ELR (cell line): ENCODE measurements around the gene MMP24.

Experiments
- DNase-seq: peaks from one replicate; pipeline ENCODE4 v3.0.0-alpha.2; 2015; ENCODE audit warnings: low read depth

Gene MMP24

DNA sequence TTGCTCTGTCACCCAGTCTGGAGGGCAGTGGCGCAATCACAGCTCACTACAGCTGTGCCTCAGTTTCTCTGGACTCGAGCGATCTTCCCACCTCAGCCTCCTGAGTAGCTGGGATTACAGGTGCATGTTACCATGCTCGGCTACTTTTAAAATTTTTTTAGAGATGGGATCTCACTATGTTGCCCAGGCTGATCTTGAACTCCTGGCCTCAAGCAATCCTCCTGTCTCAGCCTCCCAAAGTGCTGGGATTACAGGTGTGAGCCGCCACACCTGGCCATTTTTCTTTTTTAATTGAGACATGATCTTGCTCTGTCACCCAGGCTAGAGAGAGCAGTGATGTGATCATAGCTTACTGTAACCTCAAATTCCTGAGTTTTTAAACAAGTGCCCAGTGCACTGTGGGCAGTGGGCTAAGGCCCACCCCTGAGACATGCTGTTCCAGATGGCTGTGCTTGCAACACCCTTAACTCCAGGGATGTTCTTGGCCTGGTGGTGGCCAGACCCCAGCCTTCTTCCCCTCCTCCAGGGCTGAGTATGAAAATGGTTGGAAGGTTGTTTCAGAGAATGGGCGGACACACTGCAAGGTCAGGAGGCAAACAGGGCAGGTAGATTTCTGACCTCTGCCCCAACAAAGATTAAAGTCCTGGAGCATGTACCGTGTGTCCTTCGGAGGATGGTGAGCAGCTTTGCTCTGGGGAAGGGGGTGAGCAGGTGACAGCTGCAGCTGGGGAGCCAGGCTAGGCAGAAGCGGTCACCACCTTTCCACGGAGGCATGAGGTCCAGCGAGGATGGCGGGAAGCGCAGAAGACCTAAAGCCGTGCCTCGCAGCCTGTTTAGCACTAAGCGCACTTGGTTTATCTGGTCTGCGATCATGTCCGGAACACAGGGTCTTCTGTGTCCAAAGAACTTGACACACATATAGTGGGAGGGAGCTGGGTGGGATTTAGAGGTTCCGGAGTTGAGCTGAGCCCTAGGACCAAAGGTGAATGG is 67.1 kb downstream of the MMP24 start:
- DNase-seq, result no peak

DNA sequence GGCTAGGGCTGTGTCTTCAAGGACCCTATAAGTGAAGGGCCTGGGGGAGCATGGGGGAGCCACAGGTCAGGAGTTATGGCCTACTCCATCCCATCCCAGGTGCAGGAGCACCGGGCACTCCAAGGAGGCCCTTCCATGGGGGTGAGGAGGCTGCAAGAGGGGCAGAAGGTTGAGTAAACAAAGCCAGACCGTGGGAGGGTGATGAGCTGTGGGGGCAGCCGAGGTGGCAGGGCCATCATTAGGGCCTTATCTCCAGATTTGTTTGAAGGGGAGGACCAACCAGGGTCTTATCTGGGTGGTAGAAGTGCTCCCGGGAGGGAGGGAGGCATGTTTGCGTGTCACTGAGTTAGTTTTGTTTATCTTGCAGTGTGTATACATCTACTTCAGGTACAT is 67.8 kb downstream of the MMP24 start:
- DNase-seq, result no peak

DNA sequence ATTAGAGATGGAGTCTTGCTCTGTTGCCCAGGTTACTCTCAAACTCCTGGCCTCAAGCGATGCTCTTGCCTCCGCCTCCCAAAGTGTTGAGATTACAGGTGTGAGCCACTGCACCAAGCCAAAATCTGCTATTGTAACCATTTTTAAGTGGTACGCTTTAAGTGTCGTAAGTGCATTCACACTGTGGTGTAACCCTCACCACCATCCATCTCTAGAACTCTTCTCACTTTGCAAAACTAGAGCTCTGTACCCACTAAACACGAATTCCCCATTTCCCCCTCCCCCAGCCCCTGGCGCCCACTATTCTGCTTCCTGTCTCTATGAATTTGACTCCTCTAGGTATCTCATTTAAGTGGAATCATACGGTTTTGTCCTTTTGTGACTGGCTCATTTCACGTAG is 68.6 kb downstream of the MMP24 start:
- no peak for DNase-seq

DNA sequence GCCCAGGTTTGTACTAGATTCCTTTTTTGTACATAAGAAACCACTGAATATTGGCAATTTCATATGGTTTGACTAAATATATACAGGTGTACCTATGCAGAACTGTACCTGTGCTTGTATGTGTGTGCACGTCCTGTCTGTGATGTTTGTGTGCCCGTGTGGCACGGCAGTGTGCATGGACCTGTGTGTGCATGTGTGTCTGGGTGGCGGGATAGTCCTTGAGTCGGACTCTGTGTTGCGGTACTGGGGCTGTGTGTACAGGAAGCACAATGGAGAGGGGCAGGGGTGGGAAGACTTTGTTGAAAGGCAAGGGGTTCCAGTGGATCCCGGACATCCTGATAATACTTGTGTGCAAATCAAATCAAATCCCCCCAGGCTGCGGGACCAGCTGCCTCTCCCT is 69.2 kb downstream of the MMP24 start:
- DNase-seq, result no peak

DNA sequence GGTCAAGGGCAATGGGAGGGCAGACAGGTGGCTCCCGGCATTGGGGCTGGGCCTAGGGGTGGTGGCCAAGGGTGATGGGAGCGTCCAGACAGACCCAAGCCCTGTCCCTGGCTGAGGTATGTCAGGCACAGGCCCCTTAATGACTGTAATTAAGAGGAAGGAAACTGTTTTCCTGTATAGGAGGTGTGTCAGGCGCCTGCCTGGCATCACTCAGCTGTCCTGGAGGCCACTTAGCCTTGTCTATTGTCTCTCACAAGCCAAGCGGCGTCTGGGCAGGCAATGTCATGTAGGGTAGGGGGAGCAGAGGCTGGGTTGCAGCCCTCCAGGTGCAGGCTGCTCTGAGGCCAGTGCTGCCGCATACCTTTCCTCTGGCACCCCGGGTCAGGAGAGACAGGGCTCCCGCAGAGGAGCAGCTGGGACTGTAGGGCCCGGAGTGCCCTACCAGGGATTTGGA is 69.6 kb downstream of the MMP24 start:
- no peak for DNase-seq

DNA sequence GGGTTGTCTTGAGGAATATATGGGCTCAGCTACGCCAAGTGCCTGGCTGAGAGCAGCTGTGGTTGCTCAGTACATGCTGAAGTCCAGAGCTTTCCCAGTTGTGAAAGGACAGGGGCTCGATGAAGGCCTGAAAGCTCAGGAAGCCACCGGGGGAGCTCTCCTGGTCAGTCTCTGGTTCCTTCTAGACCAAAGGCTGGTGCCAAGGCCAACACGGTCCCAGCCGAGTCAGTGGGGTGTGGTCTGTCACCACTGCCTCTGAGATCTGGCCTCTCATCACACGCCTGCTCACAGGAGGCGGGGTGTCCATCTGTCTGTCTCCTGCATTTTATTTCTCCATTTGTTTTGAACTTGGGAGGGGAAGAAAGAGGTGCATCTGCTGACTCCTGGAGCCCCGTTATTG is 70.7 kb downstream of the MMP24 start:
- DNase-seq, result peak; percentile 66

DNA sequence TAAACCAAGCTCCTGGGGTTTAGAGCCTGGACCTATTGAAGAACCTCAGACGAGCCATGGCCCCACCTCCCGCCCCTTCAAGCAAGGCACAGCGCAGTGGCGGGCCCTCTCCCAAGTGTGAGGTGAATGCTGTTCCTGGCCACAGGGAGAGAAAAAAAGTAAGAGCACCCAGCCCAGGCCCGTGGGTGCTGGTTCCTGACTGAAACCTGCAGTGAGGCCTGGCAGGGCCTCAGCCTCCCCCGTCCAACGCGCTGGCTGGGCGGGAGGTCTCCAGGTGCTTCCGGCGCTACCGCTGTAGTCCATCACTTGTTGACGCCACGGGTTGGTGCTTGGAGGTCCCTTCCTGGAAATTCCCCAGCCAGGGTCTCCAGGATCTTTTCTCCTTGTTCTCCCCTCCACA is 71.2 kb downstream of the MMP24 start:
- DNase-seq, result no peak

DNA sequence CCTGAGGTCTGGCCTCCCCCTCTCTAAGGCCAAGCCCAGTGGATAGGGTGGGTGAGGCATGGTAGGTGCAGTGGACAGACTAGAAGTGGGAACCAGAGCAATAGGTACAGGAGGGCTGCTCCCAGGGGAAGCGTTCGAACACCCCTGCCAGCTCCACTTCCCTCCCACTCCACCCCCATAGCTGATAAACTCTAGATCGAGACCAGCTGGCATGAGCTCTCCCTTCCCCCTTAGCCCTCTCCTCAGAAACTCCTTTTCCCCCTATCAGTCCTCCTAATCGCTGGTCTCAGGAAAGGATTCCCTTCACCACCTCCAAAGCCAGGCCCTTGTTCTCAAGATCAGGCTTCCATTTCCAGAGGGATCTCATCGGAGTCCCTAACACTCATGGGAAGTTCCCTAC is 71.8 kb downstream of the MMP24 start:
- DNase-seq, result no peak

DNA sequence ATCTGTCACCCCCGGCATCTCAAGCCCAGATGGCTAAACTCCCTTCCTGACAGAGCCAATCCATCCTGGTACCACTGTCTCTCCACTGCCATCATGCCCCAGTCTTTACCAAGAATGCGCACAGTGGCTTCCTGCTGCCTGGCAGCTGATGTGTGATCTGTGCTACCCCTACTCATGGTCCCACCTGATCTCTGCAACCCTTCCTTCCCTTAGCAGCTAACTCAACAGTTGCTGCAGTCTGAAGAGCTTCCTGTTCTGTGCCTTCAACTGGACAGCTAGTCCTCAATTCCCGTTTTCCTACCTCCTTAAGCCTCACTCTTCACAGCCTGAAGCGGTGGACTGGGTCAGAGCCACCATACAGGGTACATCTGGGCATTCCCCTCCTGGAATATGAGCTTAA is 73.3 kb downstream of the MMP24 start:
- no peak for DNase-seq

DNA sequence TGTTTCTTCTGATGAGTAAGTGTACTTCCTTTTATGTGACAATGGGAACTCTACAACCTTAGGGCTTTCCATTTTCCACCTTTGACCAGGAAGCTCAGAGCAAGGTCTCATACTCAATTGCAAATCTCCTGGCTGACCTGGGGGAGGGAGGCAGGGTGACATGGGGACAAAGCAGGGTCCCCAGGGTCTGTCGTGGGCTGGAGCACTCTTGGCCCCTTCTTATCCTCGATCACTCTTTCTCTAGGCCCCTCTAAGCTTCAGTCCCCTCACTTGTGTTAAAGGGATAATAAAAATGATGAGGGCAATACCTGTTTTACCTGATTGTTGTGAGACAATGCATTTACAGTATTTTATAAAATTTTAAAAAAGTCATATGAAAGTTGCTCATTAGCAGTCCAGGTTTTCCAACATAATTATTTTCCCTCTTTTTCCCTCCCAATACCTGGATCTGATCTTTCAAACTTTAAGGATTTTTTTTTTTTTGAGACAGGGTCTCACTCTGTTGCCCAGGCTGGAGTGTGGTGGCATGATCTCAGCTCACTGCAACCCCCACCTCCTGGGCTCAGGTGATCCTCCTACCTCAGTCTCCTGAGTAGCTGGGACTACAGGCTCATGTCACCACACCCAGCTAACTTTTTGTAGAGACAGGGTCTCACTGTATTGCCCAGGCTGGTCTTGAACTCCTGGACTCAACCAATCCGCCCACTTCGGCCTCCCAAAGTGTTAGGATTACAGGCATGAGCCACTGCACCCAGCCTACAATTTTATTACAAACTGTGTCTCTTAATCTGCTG is 74.2 kb downstream of the MMP24 start:
- no peak for DNase-seq

DNA sequence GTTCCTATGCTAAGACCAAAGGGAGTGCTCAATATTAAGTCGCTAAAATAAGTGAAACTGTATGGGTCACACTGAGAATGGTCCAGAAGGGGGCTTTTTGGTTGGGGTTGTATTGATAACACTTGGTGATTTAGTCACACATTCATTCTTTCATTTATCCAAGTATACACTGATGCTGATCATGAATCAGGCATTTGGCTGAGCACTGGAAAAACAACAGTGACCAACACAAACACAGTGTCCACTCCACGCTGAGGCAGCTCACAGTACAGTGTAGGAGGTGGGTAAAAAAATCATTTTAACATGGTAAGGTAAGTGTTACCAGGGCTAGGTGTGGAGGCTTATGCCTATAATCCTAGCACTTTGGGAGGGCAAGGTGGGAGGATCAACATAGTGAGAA is 74.9 kb downstream of the MMP24 start:
- no peak for DNase-seq

DNA sequence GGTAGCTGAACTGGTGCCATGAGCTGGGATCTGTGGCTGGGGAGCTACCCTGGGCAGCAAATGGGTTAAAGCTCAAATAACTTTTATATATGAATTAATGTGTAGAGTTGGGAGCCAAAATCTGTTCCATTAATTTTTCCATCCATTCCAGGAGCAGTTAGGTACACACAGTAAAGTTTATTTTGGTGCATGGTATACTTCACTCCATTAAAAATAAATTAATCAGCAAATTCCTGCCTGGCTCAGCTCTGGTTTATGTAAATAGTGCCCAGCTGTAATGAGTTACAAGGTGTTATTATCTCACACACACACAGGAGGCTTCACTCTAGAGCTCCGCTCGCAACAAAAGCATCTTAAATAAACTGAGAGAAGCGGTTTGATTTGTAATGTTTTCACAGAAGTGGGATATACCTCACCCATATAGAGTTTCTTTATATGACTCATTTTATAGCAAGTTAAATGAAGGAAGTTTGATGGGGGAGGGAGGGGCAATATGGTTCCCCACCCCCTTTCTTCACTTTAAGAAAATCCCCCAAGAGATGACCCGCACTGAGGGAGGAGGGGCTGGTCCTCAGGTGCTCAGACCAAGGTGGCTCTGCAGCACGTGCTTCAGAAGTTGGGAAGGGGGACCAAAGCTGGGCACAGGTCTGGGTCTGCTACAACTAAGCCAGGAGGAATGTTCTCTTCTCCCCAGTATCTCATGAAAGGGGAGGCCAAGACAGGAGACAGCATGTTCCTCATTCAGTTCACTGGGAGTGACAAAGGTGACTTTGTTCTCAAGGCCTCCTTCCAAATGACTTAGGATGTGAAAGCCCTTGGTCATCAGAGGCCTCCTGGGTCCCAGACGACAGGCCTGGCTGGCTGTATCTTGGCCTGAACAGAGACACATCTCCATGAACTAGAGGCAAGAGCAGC is 76.2 kb downstream of the MMP24 start:
- DNase-seq, result peak; percentile 78

DNA sequence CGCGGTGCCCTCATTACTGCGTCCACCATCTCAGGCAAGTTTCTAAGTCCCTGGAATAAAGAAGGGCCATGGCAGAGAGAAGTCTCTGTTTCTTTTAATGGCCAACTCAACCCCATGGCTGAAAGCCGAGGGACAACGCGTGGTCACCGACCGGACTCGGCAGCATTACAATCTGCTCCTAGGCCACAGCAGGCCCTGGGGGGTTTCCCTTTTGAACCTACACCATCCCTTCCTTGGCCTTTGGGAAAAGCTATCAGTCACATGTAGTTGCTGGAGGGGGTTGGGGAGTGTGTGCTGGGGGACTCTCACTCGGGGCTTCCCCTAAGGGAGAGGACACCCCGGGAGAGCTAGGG is 76.9 kb downstream of the MMP24 start:
- DNase-seq, result no peak

DNA sequence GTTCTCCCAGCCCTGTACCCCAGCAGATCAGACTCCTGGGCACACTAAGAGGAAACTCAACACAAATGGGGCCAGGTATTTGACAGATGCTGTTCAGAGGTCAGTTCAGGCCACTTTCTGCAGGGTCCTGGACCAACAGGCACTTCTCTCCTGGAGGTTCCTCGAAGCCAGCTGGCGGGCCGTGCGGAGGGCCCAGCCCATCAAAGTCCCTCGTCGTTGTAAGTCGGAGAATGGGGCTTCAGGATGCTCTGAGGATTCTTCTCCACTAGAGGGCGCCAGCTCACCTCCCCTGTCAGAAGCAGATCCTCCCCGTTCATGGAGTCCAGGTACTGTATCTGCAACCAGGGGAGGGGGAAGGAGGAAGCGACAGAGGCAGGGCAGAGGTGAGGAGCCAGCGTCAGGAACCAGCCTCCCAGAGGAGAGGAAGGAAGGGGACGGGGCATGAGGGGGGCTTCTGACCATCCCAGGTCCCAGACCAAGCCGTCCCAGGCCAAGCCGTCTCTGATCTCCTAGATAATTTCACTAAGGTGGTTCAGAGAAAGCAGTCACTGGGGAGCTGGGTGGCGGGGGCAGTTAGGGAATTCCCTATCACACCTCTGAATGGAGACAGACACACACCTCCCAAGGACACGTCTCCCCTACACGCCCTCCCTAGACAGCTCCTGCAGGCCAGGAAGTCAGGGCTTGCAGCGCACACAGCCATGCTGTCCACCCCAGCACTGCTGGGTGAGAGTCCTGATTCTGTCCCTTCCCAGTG is 77.4 kb downstream of the MMP24 start:
- peak; percentile 97 for DNase-seq

DNA sequence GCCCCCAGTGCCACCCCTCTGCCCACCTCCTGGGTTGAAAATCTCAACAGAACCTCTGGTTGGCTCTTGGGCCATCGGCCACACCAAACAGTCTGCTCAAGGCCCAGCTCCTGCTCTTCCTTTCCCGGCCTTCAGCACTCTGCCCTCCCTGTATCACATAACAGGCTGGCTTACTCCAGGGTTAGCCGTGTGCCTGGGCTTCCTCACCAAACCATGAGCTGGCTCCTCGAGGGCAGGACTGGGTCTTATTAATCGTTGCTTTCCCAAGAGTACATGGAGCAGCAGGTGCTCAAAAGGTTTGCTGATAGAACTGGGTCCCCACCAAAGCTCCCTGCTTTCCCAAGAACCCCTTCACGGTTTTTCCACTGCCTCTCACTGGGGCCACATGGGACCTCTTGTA is 78.5 kb downstream of the MMP24 start:
- DNase-seq, result peak; percentile 44

DNA sequence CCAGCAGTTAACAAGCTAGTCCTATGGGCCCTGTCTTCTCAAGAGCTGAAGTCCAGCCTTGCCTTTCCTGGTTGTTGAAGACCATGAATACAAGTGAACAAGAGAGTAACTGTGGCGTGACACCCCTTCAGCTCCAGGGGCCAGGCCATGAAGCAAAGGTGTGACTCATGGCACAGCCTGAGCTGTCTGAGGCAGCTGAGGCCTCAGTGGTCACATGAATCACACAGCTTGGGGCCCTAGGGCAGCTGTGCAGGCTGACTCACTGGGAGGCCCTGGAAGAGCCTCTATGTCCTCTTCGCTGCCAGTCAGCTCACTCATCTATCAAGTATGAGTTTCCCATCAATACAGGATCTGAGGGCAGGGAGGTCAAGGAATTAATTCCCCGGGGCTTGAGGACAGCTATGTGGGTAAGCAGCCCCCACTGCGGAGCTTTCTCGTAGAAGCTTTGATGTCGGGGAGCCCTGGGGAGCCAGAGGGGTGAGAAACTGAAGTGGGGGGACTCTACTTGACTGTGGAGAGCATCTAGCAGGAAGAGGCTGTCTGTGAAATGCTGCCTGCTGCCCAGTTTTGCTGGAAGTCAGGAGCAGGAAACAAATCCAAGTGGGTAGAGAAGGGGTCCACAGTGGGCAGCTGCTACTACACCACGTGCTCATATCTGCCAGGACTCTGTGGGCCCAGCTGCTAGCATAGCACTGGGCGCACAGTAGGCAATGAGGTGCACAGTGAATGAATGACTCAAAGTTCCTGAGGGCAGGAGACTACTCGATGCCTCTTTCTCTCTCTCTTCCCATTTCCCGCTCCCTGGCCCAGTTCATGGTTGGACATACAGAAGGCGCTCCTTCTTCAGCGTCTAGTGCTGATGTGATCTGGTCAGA is 79.4 kb downstream of the MMP24 start:
- peak; percentile 100 for DNase-seq

DNA sequence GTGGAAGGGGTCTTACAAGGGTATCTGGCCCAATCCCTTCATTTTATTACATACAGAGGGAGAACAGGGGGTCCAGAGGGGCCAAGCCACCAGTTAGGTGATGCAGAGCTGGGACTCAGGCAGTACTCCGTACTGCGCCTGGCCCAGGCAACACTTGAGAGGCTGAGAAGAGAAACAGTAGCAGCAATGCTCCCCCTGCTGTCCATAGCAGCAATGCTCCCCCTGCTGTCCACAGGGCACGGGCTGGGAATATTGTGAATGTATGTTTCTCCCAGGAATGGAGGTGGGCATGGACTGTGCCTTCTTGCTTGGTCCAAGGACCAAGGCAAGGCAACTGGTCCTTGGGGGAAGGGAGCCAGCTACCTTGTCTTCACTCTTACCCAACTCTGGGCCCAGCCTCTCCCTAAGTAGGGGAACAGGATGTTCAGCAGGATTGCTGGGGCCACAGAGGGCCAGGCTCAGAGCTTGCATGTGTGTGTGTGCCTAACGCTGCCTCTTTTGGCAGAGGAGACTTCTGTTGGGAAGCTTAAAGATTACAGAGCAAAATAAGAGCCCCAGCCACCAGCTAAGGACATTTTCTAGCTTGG is 80.5 kb downstream of the MMP24 start:
- DNase-seq, result peak; percentile 95

DNA sequence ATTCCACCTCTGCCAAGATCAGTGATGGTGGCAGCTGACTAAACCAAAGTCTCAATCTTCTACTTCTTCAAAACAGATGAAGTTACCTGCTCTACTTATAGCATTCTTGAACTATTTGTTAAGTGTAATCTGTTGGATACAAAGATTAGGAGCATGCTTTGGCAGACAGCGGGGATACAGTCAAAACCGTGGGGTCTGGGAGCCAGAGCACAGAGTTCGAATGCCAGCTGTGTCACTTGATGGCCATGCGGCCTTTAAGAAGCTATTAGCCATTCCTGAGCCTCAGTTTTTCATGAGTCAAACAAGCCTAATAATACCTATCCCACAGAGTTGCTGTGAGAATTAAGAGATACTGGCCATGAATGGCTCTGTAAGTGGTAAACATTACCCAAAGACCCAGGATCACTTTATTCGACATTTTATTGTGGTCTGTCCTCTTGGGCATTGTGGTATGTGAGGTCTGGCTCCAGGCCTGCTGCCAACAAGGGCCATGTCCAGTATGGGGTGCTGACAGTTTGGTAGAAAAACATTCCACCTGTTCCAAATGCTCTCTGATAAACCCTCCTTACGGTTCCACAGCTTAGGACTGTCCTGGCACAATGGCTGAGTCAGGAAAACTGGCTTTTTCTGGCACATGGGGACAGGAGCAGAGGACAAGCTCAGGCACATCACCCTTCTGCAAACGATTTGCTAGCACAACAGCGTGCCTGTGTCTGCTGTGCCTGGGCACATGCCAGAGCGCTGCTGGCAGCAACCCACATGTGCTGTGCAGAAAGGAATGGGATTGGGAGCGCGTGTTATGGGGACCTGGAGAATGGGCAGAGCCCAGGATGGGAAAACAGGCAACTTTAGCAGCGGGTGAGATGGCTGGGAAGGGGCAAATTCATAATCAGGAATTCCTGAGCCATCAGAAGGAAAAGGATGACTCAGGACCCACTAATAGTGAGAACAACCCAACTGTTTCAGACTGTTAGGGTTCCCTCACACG is 81.5 kb downstream of the MMP24 start:
- DNase-seq, result peak; percentile 99

DNA sequence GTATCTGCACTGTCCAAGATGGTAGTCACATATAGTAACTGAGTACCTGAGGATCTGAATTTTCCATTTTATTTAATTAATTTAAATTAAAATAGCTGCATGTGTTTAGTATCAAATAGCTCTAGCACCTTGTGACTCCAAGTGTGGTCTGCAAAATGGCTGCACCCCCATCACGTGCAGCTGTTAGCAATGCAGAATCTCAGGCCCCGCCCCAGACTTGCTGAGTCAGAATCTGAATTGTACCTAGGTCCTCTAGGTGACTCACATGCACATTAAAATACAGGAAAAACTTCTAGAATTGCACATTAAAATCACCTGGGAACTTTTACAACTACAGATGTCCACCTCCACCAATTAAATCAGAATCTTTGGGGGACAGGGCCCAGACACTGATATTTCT is 84.9 kb downstream of the MMP24 start:
- peak; percentile 96 for DNase-seq
